Kasumi-1 (cell line): ENCODE measurements around the gene PALD1.
A peak's percentile ranks its signal among the peaks of the same experiment; 100 is the strongest.

Experiments
- DNase-seq, 2 experiments: peaks; one replicate each; lab custom pipeline; 2025; lab: John Stamatoyannopoulos, UW

PALD1 gene

DNA sequence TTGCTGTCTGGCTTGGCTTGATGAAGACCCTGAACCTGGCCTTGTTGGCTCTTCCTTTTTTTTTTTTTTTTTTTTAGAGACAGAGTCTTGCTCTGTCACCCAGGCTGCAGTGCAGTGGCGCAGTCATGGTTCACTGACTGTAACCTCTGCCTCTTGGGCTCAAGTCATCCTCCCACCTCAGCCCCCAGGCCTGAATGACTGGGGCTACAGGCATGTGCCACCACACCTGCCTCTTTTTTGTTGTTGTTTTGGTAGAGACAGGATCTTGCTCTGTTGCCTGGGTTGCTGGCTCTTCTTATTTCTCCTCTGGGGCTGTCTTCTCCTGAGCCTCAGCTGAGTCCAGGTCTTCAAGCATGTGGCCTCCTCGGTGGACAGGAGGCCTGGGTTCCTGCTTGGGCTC, 79.3 kb downstream of the PALD1 start:
- no peak for DNase-seq

DNA sequence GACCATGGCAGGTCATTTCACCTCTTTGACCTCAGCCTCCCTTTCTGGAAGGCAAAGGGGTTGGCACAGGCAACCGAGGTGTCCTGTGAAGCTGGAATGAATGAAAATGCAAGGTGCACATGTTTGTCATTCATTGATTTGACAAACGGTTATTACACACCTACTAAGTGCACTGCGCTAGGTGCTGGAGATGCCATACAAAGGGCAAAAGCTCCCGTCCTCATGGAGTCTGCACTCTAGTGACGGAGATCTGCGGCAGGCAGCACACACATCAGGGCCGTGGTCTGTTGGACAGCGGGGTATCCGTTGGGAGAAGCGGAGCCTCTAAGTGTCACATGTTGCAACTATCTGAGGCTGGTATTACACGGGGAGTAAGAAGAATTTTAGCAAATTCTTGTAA, 79.7 kb downstream of the PALD1 start:
- DNase-seq = no peak

DNA sequence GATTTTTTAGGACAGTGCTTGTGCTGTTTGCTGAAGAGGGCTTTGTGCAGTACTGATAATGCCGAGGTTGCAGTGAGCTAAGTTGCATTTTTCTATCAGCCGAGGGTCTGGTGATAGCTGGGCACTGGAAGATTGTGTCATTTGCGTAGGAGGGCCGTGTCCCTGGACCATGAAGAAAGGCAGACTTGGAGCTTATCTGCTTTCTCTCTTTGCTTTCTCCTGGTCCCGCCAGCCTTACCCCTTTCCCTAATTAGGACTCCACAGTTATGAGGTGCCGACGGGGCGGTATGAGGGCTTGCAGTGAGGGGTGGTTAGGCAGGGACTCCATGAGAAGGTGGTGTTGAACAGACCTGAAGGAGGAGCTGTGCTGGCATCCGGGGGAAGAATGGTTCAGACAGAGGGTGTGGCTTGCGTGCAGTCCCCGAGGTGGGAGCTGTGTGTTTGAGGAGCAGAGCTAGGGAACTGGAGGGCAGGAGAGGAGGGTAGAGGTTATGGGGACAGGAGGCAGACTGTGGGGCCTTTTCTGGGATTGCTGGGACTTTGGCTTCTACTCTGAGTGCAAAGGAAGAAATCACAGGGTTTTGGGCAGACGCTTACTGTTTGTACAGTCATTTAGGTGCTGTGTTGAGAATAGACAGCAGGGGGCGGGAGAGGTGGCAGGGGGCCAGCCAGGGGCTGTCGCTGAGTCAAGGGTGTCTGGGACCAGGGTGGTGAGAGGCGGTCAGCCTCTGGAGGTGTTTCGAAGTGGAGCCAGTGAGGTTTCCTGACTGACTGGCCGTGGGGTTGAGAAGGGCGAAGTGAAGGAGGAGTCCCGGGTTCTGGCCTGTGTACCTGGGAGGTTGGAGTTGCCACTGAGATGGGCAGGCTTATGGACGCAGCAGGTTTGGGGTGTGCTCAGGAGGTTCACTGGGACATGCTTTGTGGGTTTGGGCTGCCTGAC, 80.6 kb downstream of the PALD1 start:
- peak; percentile 91 to 93 for DNase-seq

DNA sequence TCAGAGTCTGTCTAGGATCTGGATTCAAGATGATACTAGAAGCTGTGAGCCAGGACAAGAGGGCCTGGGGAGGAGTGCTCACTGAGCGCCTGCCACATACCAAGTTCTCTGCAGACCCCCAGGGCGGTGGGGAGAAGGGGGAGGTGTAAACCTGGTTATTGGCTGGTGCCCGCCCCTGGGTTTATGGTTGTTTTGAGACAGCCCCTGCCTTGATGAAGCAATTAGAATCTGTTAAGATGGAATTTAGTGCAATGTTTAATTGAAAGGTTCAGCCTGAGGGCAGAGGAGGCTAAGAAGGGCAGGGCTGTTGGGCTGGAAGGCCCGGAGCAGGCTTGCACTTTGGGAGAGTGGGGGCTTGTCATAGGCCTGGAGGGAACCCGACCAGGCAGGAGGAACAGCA, 81.3 kb downstream of the PALD1 start:
- no peak for DNase-seq

GRCh38 chr10:70560511-70560941, 82.0 kb downstream of the PALD1 start:
- no peak for DNase-seq

DNA sequence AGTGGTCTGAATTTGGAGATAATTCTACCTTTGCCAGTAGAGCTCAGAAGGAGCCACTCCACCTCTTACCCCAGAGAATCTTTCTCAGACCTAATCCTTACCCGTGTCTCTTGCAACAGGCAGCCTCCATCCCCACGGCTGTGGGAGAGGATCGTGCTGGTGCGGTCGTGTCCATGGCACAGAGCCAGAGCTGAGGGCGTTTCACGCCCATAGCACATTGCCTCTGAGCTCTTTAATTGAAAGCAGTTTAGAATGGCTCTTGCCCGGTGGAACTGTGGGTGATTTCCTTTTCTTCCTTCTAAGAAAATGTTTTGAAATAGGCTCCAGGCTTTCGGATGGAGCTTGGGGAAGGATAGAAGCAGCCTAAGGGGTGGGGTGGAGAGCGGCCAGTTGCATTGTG, 82.5 kb downstream of the PALD1 start:
- no peak for DNase-seq

DNA sequence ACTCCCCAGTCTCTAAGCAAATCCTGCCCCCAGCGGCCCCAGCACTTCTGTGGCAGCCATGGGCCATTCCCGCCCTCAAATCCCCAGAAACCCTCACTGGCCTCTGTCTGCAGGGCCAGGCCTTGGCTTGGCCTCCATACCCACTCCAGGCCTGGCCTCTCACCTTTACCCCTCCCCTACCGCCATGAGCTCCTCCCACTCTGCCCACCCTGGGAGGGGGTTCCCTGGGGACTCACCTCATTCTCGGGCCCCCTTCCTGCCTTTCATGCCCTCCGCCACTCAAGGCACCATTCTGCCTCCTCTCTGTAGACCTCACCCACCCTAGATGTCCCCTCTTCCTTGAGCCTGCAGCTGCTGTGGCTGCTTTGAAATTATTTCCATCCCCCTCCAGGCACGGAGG, 83.0 kb downstream of the PALD1 start:
- DNase-seq = no peak

DNA sequence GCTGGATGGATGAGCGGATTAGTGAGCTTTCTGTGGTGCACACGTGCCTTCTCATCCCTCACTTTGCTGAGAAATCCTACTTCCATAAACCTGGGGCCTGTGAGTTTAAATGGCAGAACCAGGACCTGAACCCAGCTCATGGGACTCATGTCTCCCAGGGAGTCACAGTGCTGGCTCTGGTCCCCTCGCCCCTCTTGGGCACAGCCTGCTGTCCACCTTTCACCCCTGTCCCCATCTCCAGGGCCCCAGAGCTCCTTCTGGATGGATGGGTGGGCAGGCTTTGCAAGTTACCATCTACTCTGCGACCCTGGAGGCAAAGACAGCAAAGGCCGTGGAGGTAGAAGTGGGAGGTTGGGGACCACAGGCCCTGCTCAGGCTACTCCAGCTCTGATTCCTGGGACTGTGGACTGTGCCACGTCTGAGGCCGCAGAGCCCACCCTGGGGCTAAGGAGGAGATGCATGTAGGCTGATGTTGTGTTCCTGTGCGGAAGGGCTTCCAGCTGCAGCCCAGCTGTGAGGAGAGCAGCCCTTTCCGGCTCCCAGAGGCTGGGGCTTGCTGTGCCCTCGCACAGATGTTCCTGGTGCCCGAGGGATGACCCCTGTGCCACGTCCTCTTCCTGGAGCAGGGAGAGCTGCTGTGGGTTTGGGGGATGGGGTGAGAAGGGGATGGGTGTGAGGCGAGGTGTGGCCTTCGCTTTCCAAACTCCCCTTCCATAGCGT, 83.6 kb downstream of the PALD1 start:
- DNase-seq = no peak

GRCh38 chr10:70563230-70563629, 84.7 kb downstream of the PALD1 start:
- no peak for DNase-seq

- DNase-seq = no peak
These were observed 85.7 kb downstream of the PALD1 start for GRCh38 chr10:70564113-70564725.

DNA sequence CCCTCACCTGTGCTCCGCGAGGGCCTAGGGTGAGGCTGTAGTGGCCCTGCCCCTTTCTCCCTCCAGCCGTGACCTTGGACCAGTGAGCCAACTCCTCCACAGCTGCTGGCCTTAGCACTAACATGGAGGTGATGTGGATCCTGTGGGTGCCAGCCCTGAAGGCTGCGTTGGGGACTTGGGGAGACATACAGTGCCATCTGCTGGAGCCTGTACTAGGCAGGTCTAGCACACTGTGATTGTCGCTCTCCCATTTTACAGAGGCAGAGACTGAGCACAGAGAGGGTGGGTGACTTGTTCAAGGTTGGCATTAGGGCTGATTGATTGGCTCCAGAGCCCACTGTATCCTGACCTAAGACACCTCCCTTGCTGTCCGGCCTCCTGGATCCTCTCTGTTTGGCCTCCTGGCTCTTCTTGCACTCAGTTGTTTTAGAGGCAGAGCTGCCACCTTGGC, 86.4 kb downstream of the PALD1 start:
- peak in 1 of 2 experiments; percentile 19 for DNase-seq

DNA sequence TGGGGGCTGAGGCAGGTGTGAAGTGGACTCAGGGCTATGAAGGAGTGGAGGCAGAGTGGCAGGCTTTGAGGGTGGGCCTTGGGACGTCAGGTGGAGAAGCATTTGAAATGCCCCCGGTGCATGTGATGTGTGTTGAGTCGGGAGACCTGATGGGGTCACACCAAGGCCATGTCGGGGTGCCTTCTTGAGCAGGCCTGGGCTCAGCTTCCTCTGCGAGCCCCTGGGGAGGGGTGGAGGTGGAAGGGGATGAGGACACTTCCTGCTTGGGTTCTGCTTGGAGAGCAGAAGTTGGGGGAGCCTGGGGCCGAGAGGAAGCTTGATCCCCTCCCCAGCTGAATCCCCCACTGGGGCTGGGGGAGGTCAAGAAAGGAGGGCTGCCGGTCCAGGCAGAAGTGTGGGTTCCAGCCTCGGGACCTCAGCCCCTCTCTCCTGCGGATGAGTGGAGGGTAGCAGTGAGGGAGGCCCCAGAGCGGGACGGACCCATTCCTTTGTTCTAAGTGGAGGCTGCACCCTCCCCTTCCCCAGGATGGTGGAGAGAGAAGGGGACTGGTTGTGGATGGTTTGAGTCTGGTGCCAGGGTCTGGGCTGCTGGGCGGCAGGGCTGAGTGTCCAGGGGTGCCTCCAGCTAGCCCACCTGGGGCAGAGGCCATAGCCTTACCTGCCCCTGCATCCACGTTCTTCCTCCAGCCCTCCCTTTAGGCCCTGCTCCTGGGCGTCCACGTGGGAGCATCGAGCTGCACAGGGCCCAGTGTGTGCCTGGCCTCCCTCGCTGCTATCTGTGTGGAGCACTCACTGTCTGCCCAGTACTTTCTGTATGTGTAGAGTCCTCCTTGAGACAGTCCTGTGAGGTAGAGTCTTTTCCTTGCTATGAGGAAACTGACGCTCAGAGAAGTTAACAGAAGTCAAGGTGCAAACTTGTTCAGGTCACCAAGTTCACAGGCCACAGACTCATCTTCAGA, 87.3 kb downstream of the PALD1 start:
- peak; percentile 17 to 48 for DNase-seq

DNA sequence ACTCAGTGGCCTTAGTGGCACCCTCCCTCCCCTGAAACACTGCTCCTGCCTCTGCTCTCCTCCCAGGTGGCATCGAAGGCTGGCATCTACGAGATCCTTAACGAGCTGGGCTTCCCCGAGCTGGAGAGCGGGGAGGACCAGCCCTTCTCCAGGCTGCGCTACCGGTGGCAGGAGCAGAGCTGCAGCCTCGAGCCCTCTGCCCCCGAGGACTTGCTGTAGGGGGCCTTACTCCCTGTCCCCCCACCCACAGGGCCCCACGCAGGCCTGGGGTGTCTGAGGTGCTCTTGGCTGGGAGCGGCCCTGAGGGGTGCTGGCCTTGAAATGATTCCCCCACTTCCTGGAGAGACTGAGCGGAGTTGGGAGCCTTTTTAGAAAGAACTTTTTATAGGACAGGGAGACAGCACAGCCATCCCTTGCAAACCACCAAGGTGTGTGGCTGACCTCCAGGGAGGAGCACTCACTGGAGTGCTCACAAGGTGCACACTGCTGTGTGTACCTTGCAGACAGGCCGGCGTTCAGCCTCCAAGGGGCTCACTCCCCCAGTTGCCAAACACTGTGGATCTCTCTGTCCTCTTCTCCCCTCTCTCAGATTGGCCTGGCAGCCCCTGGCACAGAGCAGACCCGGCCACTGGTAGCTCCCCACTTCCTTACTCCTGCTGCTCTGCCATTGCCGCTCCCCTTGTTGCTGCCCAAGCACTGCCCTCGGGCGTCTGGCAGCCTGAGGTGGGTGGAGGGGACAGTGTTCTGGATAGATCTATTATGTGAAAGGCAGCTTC, 88.1 kb downstream of the PALD1 start:
- no peak for DNase-seq

DNA sequence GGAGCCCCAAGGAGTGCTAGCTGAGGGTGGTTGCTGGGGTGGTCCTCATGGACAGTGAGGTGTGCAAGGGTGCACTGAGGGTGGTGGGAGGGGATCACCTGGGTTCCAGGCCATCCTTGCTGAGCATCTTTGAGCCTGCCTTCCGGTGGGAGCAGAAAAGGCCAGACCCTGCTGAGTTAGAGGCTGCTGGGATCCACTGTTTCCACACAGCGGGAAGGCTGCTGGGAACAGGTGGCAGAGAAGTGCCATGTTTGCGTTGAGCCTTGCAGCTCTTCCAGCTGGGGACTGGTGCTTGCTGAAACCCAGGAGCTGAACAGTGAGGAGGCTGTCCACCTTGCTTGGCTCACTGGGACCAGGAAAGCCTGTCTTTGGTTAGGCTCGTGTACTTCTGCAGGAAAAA, 89.0 kb downstream of the PALD1 start:
- DNase-seq = no peak

GRCh38 chr10:70568113-70568512, 89.5 kb downstream of the PALD1 start:
- no peak for DNase-seq

- DNase-seq = no peak
These were observed 90.4 kb downstream of the PALD1 start for GRCh38 chr10:70568781-70569495.

- DNase-seq = no peak
These were observed 92.7 kb downstream of the PALD1 start for GRCh38 chr10:70571236-70571635.

GRCh38 chr10:70571636-70572439, 93.3 kb downstream of the PALD1 start:
- no peak for DNase-seq
